ENCODE data around the gene CDC42BPA.

Gene CDC42BPA

DNA sequence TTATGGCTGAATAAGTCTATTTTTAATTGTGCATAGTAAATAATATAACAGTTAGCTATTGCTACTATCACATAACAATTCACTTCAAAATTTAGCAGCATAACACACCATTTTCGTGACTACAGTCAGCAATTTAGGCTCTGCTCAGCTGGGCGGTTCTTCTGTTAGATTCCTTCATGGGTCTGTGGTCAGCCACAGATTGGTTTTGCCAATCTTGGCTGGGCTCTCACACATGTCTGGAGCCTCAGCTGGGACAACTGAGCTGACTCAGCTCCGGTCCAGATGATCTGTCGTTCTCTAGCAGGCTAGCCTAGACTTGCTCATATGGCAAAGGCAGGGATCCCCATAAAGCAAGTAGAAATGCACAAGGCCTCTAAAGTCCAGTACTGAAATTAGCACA is 15.1 kb upstream of the CDC42BPA start:
- no peak for DNase-seq (ENCODE audit: low spot score)

- DNase-seq (ENCODE audit: low spot score): no peak
These were observed 12.2 kb upstream of the CDC42BPA start for GRCh38 chr1:227330279-227331076.

- no peak for DNase-seq (ENCODE audit: low spot score)
These were observed 10.2 kb upstream of the CDC42BPA start for GRCh38 chr1:227328405-227329019.

DNA sequence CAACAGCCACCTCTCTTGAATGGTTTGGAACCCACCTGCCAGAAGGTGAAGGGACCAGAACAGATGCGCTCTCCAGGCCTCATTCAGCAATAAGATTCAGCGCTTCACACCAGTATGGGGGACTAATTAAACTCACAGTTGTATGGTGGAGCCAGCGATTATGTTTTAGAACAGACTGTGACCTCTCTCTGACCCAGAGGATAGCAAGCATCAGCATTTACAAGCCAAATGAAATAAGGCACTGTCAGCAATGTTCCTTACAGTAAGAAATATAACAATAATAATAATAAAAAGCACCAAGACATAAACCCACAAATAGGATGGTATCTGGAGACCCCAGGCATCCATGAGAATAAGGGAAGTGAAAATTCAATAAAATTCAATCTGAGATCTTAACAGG is 6.9 kb upstream of the CDC42BPA start:
- no peak for DNase-seq (ENCODE audit: low spot score)

- no peak for DNase-seq (ENCODE audit: low spot score)
These were observed 5.6 kb upstream of the CDC42BPA start for GRCh38 chr1:227323967-227324268.

GRCh38 chr1:227323171-227323966 is 5.1 kb upstream of the CDC42BPA start:
- DNase-seq (ENCODE audit: low spot score): no peak

GRCh38 chr1:227322376-227322775 is 4.1 kb upstream of the CDC42BPA start:
- no peak for DNase-seq (ENCODE audit: low spot score)

- no peak for DNase-seq (ENCODE audit: low spot score)
These were observed 2.7 kb upstream of the CDC42BPA start for GRCh38 chr1:227321035-227321434.

- DNase-seq (ENCODE audit: low spot score): no peak
These were observed 2.2 kb upstream of the CDC42BPA start for GRCh38 chr1:227320476-227320875.

GRCh38 chr1:227318853-227319607 is 738 bp upstream of the CDC42BPA start:
- peak; percentile 85 for DNase-seq (ENCODE audit: low spot score)

DNA sequence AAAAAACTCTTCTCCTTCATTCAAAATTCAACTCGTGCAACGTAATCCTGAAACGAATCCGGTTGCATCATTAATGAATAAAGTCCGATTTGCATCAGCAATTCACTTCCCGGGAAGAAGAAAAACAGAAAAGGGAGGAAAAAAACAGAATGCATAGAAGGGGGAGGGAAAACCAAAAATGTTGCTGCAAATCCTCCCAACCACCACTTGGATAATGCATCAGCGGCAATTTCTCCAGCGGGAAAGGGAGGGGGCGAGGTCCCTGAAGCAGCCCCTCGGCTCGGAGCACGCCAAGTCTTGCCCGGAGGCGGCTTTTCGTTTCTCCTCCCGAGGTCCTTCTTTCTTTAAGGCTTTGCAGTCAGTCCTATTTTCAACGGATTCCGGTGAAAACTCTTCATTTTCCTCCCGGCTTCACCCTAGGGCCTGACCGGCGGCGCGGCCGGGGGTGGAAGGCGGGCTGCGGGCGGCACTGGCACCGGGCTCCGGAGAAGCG is 723 bp downstream of the CDC42BPA start:
- DNase-seq (ENCODE audit: low spot score): peak; percentile 74

DNA sequence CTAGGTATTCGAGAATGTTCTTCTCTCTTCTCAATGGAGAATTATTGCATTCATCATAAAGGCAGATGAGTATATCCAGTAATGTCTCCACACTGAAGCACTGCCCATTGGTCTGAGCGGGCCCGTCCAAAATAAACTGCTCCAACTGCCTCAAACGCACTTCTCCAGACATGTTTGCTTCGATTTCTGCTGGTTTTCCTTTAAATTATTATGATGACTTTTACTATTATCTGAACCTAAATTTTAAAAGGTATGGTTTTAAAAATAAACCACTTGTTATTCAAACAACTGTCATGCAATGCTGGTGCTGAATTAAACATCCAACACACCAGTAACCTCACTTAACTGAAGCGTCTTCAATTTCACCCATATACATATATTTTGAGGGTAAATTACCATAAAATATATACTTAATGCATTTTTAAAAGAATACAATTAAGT is 1.3 kb downstream of the CDC42BPA start:
- DNase-seq (ENCODE audit: low spot score): peak; percentile 37

DNA sequence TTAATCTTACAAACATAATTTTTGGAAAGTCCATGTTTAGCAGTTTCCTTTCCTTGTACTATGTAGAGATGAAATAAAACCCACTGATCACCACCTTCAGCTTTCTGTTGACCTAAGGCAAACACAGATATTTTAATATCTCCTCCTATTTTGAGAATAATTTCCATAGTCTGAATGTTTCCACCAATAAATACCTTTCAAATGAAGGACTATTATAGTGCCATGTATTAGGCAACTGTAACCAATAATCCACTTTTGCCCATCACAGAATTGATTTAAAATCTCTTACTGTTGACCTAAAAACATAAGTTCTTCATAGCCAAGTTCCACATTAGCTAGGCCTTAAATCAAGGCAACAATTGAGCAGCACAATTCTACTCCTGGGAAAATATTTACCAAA is 1.8 kb downstream of the CDC42BPA start:
- DNase-seq (ENCODE audit: low spot score): no peak

- DNase-seq (ENCODE audit: low spot score): peak; percentile 42
These were observed 2.5 kb downstream of the CDC42BPA start for GRCh38 chr1:227315629-227316346.

DNA sequence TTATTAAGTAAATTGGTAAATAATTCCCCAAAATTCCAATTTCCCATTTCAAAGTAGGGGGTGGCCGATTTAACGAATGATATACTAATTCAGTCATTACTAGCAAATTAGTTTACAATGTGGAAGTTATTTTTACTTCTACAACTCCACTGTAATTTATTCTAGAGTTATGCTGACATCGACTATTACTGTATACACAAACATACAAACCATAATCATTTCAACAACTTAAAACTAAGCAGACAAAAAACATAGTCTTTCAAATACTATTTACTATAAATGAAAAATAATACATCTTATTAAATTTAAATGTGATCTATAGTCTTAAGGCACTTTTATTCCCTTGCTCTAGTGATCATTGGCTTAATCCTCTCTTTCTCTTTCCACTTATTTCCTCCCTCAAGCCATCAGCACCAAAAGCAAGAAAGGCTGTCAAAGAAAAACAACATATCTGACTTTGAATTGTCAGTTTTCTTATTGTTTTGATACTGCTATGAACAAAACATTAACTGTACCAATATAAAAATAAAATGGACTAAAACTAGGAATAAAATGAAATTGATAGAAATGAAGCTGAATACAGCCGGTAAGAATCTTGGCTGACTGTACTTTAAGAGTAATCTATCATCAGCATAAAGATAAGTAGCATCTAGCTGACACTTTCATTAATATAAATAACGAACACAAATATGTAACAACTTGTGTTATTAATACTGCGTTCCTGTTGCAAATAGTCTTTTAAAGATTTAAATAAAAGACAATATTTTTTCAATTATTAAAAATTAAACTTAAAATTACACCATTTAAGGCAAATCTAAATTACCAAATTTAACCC is 4.1 kb downstream of the CDC42BPA start:
- DNase-seq (ENCODE audit: low spot score): no peak

DNA sequence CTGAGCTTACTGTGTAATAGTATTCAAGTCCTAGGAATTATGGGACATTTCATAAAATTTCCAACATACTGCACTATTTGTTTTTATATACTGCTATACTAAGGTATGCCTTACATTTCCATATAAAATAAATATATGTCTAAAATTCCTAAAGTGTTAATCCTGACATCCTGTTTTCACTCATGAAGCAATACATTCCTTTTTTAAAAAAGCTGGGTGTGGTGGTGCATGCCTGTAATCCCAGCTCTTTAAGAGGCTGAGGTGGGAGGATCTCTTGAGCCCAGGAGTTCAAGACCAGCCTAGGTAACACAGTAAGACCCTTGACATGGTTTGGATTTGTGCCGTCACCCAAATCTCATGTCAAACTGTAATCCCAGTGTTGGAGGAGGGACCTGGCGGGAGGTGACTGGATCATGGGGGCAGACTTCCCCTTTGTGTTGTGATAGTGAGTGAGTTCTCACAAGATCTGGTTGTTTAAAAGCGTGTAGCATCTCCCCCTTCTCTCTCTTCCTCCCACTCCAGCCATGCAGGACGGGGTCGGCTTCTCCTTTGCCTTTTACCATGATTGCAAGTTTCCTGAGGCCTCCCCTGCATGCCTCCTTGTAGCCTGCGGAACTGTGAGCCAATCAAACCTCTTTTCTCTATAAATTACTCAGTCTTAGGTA is 5.8 kb downstream of the CDC42BPA start:
- DNase-seq (ENCODE audit: low spot score): no peak

DNA sequence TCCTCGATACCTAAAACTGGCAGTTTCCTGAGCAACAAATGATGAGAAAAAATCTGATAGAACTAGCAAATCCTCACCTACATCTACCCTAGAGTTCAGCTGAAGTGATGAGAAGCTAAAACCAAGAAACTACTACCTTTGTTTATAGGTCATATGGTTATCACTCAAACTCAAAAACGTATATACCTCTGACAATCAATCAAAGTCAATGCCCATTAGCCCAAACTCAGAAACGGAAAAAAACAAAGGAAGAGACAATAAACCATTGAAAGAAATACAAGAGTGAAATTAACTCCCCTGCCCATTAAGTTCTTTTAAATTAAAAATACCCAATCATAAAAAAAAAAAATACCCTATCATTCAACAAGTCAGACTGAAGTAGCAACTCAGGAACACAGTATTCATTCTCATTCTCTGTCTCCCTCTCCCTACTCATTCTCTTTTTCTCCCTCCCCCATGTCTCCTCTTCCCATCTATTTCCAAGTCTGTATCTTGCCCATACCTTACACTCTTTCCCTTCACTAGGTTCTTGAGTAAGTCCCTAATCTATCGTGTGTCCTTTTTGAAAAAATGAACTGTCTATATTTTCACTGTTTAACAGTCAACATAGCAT is 6.8 kb downstream of the CDC42BPA start:
- no peak for DNase-seq (ENCODE audit: low spot score)

GRCh38 chr1:227308367-227309336 is 9.6 kb downstream of the CDC42BPA start:
- DNase-seq (ENCODE audit: low spot score): peak; percentile 21
